Measurements from ENCODE around the gene UBE2Q2. TPM values are rescaled to one million over a fixed set of nuclear protein-coding genes. Genes with fewer than 3 reads are reported as not detected.
"Not testable (repeated sequence)": the region's sequence is repeated elsewhere in the genome, so short reads cannot be mapped to it uniquely, and the experiment has no call there.

The UBE2Q2 gene
- 10.6 TPM for polyA plus RNA-seq (2013, experiment 1 of 2)
- 11.0 TPM for polyA plus RNA-seq (2013, experiment 2 of 2)

GRCh38 chr15:75842722-75843677 lies at the start of gene UBE2Q2:
Gene UBE2Q2 (plus strand): TSS chr15:75843447. CDS start chr15:75843667, 220 bp downstream.
- peak within 1 kb of the TSS; percentile 93 for H2BK5ac ChIP-seq (ENCODE audit: low read length)
- H3K14ac ChIP-seq (ENCODE audit: low read length), result peak within 1 kb of the TSS; percentile 97
- peak within 1 kb of the TSS; percentile 96 for H2AFZ ChIP-seq (ENCODE audit: low read length)
- H3K27me3 ChIP-seq (ENCODE audit: control insufficient read depth in 3 of 3, insufficient read depth in 3 of 3, low read depth in 1 of 3, low read length in 3 of 3), result peaks cover 0 to 11% (median 4%) of the 10 kb centered on the region in 3 experiments
- H3K27ac ChIP-seq (replicated peaks; ENCODE audit: low read length), result peak within 1 kb of the TSS; percentile 52
- no peaks in the 10 kb centered on the region for H3K79me1 ChIP-seq (ENCODE audit: low read depth, low read length)
- WGBS, 2 donors (ENCODE audit: extremely low coverage in 2 of 2, insufficient read length in 2 of 2, insufficient replicate concordance in 1 of 2), result no CpG with 5 or more reads among the region's 109 CpGs
- H3K9ac ChIP-seq (ENCODE audit: low read depth, low read length, poor library complexity), result peak within 1 kb of the TSS; percentile 98
- peak within 1 kb of the TSS; percentile 98 for H4K8ac ChIP-seq (ENCODE audit: low read depth, low read length)
- peak within 1 kb of the TSS; percentile 98 for H3K18ac ChIP-seq (ENCODE audit: low read length)
- peak within 1 kb of the TSS; percentile 87 for H3K23ac ChIP-seq (ENCODE audit: low read depth, low read length, poor library complexity)
- peak within 1 kb of the TSS; percentile 25 for H2BK120ac ChIP-seq (ENCODE audit: low read depth, low read length)
- H3K4ac ChIP-seq (ENCODE audit: low read length), result peak within 1 kb of the TSS; percentile 97
- no peak within 1 kb of the TSS for H2BK12ac ChIP-seq (ENCODE audit: low read length)
- peak; percentile 83 for DNase-seq (ENCODE audit: low spot score)
- H3K4me1 ChIP-seq (ENCODE audit: control insufficient read depth in 2 of 2, insufficient read depth in 1 of 2, low read depth in 1 of 2, low read length in 2 of 2), result peaks cover 7 to 9% of the 10 kb centered on the region in 2 donors
- H3K4me3 ChIP-seq (ENCODE audit: low read length in 2 of 2), result peak within 1 kb of the TSS; percentile 88 to 90
- peak within 1 kb of the TSS; percentile 99 for H2BK15ac ChIP-seq (ENCODE audit: low read length)
- peak within 1 kb of the TSS; percentile 94 for H2AK5ac ChIP-seq (ENCODE audit: low read depth, low read length)
- H3K36me3 ChIP-seq (replicated peaks in 1 of 2; ENCODE audit: control insufficient read depth in 2 of 2, insufficient read depth in 2 of 2, low read length in 2 of 2), result peaks cover 0 to 16% of the 10 kb centered on the region in 2 donors
- H3K9me3 ChIP-seq (replicated peaks in 1 of 2; ENCODE audit: control insufficient read depth in 2 of 2, insufficient read depth in 1 of 2, low read depth in 1 of 2, low read length in 2 of 2), result no peaks in the 10 kb centered on the region
- peak within 1 kb of the TSS; percentile 82 for H3K4me2 ChIP-seq (ENCODE audit: insufficient read depth, low read length, poor library complexity, severe bottlenecking)
- no peak within 1 kb of the TSS for H4K91ac ChIP-seq (ENCODE audit: low read depth, low read length, poor library complexity)

GRCh38 chr15:75796321-75796720 lies 46.9 kb upstream of the UBE2Q2 start:
- H3K79me1 ChIP-seq (ENCODE audit: low read depth, low read length), result no peaks in the 10 kb centered on the region
- no CpG with 5 or more reads among the region's 2 CpGs for WGBS, 2 donors (ENCODE audit: extremely low coverage in 2 of 2, insufficient read length in 2 of 2, insufficient replicate concordance in 1 of 2)
- H2AK5ac ChIP-seq (ENCODE audit: low read depth, low read length), result no peak overlapping the region
- H3K4me2 ChIP-seq (ENCODE audit: insufficient read depth, low read length, poor library complexity, severe bottlenecking), result no peak overlapping the region
- no peak overlapping the region for H2BK12ac ChIP-seq (ENCODE audit: low read length)
- no peak overlapping the region for H3K4ac ChIP-seq (ENCODE audit: low read length)
- no peak overlapping the region for H4K91ac ChIP-seq (ENCODE audit: low read depth, low read length, poor library complexity)
- no peak for DNase-seq (ENCODE audit: low spot score)
- no peak overlapping the region for H3K18ac ChIP-seq (ENCODE audit: low read length)
- no peaks in the 10 kb centered on the region for H3K4me1 ChIP-seq (ENCODE audit: control insufficient read depth in 2 of 2, insufficient read depth in 1 of 2, low read depth in 1 of 2, low read length in 2 of 2)
- H3K4me3 ChIP-seq (ENCODE audit: low read length in 2 of 2), result no peak overlapping the region
- H3K23ac ChIP-seq (ENCODE audit: low read depth, low read length, poor library complexity), result no peak overlapping the region
- H2BK15ac ChIP-seq (ENCODE audit: low read length), result no peak overlapping the region
- H3K14ac ChIP-seq (ENCODE audit: low read length), result no peak overlapping the region
- no peak overlapping the region for H3K27ac ChIP-seq (replicated peaks; ENCODE audit: low read length)
- H3K36me3 ChIP-seq (replicated peaks in 1 of 2; ENCODE audit: control insufficient read depth in 2 of 2, insufficient read depth in 2 of 2, low read length in 2 of 2), result no peaks in the 10 kb centered on the region
- no peak overlapping the region for H2BK120ac ChIP-seq (ENCODE audit: low read depth, low read length)
- H3K9me3 ChIP-seq (replicated peaks in 1 of 2; ENCODE audit: control insufficient read depth in 2 of 2, insufficient read depth in 1 of 2, low read depth in 1 of 2, low read length in 2 of 2), result no peaks in the 10 kb centered on the region
- H2AFZ ChIP-seq (ENCODE audit: low read length), result no peak overlapping the region
- no peak overlapping the region for H3K9ac ChIP-seq (ENCODE audit: low read depth, low read length, poor library complexity)
- H4K8ac ChIP-seq (ENCODE audit: low read depth, low read length), result no peak overlapping the region
- peaks cover 0 to 58% (median 0%) of the 10 kb centered on the region in 3 experiments for H3K27me3 ChIP-seq (ENCODE audit: control insufficient read depth in 3 of 3, insufficient read depth in 3 of 3, low read depth in 1 of 3, low read length in 3 of 3)
- no peak overlapping the region for H2BK5ac ChIP-seq (ENCODE audit: low read length)

GRCh38 chr15:75797146-75797545 lies 46.1 kb upstream of the UBE2Q2 start:
- not testable (repeated sequence) for H3K4me2 ChIP-seq (ENCODE audit: insufficient read depth, low read length, poor library complexity, severe bottlenecking); H3K27ac ChIP-seq (replicated peaks; ENCODE audit: low read length); H2BK15ac ChIP-seq (ENCODE audit: low read length); H3K4me3 ChIP-seq (ENCODE audit: low read length in 2 of 2); H3K4ac ChIP-seq (ENCODE audit: low read length); H2AFZ ChIP-seq (ENCODE audit: low read length); H2BK12ac ChIP-seq (ENCODE audit: low read length); H3K23ac ChIP-seq (ENCODE audit: low read depth, low read length, poor library complexity); H3K4me1 ChIP-seq (ENCODE audit: control insufficient read depth in 2 of 2, insufficient read depth in 1 of 2, low read depth in 1 of 2, low read length in 2 of 2); H3K79me1 ChIP-seq (ENCODE audit: low read depth, low read length); H2BK5ac ChIP-seq (ENCODE audit: low read length); DNase-seq (ENCODE audit: low spot score); H3K14ac ChIP-seq (ENCODE audit: low read length); H2BK120ac ChIP-seq (ENCODE audit: low read depth, low read length); H3K36me3 ChIP-seq (replicated peaks in 1 of 2; ENCODE audit: control insufficient read depth in 2 of 2, insufficient read depth in 2 of 2, low read length in 2 of 2); H4K91ac ChIP-seq (ENCODE audit: low read depth, low read length, poor library complexity); H3K9ac ChIP-seq (ENCODE audit: low read depth, low read length, poor library complexity); H3K18ac ChIP-seq (ENCODE audit: low read length); H2AK5ac ChIP-seq (ENCODE audit: low read depth, low read length); H3K9me3 ChIP-seq (replicated peaks in 1 of 2; ENCODE audit: control insufficient read depth in 2 of 2, insufficient read depth in 1 of 2, low read depth in 1 of 2, low read length in 2 of 2); H4K8ac ChIP-seq (ENCODE audit: low read depth, low read length)
- H3K27me3 ChIP-seq (ENCODE audit: control insufficient read depth in 3 of 3, insufficient read depth in 3 of 3, low read depth in 1 of 3, low read length in 3 of 3), result peaks cover 0 to 59% (median 0%) of the 10 kb centered on the region in 3 experiments
- WGBS, 2 donors (ENCODE audit: extremely low coverage in 2 of 2, insufficient read length in 2 of 2, insufficient replicate concordance in 1 of 2), result no CpG with 5 or more reads among the region's 1 CpG

- Histone ChIP-seq H2BK12ac (ENCODE audit: low read length) (no peak overlapping the region), H3K4me1 (ENCODE audit: control insufficient read depth in 2 of 2, insufficient read depth in 1 of 2, low read depth in 1 of 2, low read length in 2 of 2) (no peaks in the 10 kb centered on the region), H3K9ac (ENCODE audit: low read depth, low read length, poor library complexity) (no peak overlapping the region), H4K8ac (ENCODE audit: low read depth, low read length) (no peak overlapping the region), H3K27ac (replicated peaks; ENCODE audit: low read length) (no peak overlapping the region), H2AK5ac (ENCODE audit: low read depth, low read length) (no peak overlapping the region), H2AFZ (ENCODE audit: low read length) (no peak overlapping the region), H3K4ac (ENCODE audit: low read length) (no peak overlapping the region), H3K36me3 (replicated peaks in 1 of 2; ENCODE audit: control insufficient read depth in 2 of 2, insufficient read depth in 2 of 2, low read length in 2 of 2) (no peaks in the 10 kb centered on the region), H3K14ac (ENCODE audit: low read length) (no peak overlapping the region), H3K4me3 (ENCODE audit: low read length in 2 of 2) (no peak overlapping the region), H3K79me1 (ENCODE audit: low read depth, low read length) (no peaks in the 10 kb centered on the region), H3K9me3 (replicated peaks in 1 of 2; ENCODE audit: control insufficient read depth in 2 of 2, insufficient read depth in 1 of 2, low read depth in 1 of 2, low read length in 2 of 2) (no peaks in the 10 kb centered on the region), H2BK120ac (ENCODE audit: low read depth, low read length) (no peak overlapping the region), H3K27me3 (ENCODE audit: control insufficient read depth in 3 of 3, insufficient read depth in 3 of 3, low read depth in 1 of 3, low read length in 3 of 3) (peaks cover 0 to 59% (median 0%) of the 10 kb centered on the region in 3 experiments), H3K18ac (ENCODE audit: low read length) (no peak overlapping the region), H3K23ac (ENCODE audit: low read depth, low read length, poor library complexity) (no peak overlapping the region), H2BK5ac (ENCODE audit: low read length) (no peak overlapping the region), H4K91ac (ENCODE audit: low read depth, low read length, poor library complexity) (no peak overlapping the region), H2BK15ac (ENCODE audit: low read length) (no peak overlapping the region), H3K4me2 (ENCODE audit: insufficient read depth, low read length, poor library complexity, severe bottlenecking) (no peak overlapping the region)
- DNase-seq (ENCODE audit: low spot score), result no peak
These were observed 44.1 kb upstream of the UBE2Q2 start for GRCh38 chr15:75799190-75799589.
